Epidermal melanocyte (primary cell): Measurements from ENCODE around the gene CHRNA4.
A peak's percentile ranks its signal among the peaks of the same experiment; 100 is the strongest.
"Not testable (repeated sequence)": the region's sequence is repeated elsewhere in the genome, so short reads cannot be mapped to it uniquely, and the experiment has no call there.

Experiments
- DNase-seq: peaks from one replicate; pipeline ENCODE4 v3.0.0; 2011; ENCODE audit warnings: low spot score; ENCODE audit not compliant: insufficient read length

The CHRNA4 gene

GRCh38 chr20:63350196-63350595, 11.0 kb downstream of the CHRNA4 start:
- DNase-seq, result no peak

DNA sequence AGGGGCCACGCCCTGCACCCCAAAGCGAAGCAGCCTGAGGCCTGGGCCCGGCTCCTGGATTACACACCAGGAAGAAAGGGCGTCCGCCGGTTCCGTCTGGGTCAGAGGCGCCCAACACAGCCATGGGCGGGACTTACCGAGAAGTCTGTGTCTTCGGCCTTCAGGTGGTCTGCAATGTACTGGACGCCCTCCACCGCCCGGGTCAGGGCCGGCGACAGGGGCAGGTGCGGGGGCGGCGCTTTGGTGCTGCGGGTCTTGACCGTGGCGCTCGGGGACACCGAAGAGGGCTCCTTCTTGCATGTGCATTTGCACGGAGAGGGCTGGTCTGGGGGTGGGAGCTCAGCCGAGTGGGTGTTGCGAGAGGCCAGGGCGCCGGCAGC, 11.6 kb downstream of the CHRNA4 start:
- DNase-seq, result no peak

DNA sequence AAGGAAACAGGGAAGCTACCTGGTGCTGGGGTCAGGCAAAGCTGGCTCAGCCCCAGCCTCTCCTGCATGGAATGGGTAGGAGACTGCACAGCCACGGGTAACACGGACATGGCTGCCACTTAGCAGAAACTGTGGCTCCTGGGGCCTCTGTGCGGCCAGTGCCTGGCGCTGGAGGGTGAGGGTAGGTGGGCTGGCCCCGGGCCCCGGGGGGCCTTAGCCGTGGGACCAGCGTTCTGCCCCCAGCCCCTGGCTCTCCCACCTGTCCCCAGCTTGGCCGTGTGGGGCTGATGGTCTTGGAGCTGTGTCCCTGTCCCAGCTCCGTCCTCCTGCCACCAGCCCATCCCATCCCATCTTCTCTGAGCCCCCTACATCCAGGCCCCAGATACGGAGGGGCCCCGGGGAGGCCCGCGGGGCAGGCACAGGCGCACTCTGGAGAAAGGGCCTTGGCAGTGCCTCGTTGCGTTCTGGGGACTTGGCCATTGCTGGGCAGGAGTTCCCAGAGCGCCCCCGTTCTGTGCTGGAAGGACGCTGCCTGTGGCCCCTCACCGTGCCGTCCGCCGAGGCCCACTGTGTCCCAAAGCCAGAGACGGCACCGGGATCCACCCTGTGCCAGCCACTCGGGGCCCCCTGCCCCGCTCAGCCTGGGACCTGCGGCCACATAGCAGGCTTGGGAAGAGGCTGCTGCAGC, 12.2 kb downstream of the CHRNA4 start:
- no peak for DNase-seq

DNA sequence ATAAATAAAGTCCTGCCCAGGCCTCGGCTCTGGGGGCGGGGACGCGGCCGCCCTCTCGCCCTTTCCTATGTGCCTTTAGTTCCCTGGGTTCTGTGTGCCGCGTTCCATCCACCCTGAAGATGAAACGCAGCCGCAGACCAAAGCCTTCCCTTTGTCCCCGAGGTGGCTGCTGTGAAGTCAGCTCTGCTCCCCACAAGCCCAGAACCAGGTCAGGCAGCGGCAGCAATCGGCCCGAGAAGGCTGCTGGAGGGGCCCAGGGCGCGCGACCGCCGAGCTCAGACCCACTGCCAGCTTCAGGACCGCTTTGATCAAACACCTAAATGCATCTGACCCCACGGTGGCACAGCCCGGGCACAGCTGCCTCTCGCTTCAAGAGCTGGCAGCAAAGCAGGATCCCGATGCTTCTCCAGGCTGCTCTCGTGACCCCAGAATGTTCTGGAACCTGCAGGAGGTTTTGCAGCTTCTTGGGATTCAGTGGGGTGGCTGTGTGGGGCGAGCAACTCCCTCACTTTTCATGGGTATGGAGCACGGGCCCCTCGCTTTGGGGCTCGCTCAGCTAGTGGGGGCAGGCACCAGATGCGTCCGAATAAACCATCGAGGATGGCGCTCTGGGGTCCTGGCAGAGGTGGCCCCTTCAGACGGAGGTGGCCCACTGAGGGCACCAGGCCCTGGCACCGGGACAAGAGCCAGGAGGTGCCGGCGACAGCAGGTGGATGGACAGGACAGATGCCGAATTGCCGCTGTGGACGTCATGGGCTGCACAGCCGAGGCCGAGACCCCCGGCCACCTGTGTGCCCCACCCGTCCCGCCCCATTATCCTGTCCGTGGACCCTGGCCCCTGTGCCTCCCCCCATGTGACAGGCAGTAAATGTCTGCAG, 13.0 kb downstream of the CHRNA4 start:
- DNase-seq, result no peak

GRCh38 chr20:63347081-63347741, 13.9 kb downstream of the CHRNA4 start:
- no peak for DNase-seq

DNA sequence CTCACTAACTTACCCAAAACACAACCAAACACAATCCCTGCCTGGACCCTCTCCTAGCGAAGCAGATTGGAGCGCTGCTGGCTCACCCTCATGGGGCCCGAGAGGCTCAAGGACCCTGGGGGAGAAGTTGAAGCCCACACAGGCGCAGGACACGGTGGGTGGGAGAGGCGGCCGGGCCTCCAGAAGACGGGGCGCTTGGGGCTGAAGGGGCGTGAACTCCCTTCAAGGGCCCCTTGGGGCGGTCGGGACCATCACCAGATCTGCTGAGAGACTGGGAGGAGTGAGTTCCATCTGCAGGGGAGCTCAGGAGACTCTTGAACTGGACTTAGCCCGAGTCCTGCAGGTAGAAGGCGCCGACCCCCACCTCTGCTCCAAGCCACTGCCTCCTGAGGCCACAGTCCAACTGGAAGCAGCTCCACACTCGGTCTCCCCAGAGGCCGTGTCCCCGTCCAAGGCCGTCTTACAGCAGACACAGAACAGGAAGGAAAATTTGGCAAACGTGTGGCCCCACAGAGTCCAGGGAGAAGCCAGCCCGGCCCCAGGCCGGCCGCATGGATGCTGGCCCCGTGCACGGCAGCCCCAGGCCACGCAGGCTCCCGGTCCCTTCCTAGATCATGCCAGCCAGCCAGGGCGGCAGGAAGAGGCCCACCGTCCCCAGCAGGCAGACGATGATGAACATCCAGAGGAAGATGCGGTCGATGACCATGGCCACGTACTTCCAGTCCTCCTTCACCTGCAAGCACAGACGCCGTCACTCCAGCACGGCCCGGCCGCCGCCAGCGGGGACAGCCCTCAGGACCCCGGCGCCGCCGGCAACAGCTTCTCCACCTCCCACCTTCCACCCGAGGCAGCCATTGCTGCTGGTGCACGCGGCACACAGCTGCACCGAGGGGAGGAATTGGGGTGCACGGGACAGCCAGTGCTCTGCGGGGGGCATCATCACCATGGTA, 14.7 kb downstream of the CHRNA4 start:
- DNase-seq, result no peak

DNA sequence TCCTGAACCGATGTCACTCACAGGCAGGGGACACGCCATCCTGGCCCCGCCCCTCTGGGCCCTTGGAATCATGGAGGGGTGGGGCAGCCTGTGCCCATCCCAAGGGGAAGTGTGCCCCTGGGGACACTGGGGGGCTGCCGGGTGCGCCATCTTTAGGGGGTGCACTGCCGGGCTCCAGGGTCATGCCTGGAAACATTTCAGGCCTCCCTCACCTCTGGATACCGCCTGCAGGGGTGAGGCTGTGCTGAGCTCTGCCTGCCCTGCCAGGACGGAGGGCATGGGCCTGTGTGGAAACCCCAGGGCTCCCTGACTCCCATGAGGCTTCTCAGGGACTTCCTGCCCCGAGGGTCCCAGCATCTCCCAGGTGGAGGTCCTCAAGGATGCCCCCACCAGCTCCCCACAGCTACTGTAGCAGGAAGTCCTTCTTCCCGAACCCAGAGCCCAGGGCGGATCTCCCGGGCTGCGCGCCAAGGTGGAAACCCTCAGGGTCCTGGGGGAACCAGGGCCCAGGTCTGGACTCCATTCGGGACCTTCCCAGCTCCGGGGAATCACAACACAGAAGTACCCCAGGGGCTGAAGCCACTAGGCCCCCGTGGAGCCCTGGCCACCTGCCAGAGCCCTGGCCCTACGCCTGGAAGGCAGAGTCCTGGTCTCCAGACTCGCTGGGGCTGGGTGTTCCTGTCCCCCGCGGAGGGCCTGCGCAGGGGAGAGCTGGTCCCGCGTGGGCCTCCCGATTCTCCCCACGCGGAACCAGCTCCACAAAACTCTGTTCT, 15.6 kb downstream of the CHRNA4 start:
- no peak for DNase-seq

GRCh38 chr20:63344616-63345327, 16.4 kb downstream of the CHRNA4 start:
- peak; percentile 59 for DNase-seq

GRCh38 chr20:63343460-63344445, 17.4 kb downstream of the CHRNA4 start:
- no peak for DNase-seq

DNA sequence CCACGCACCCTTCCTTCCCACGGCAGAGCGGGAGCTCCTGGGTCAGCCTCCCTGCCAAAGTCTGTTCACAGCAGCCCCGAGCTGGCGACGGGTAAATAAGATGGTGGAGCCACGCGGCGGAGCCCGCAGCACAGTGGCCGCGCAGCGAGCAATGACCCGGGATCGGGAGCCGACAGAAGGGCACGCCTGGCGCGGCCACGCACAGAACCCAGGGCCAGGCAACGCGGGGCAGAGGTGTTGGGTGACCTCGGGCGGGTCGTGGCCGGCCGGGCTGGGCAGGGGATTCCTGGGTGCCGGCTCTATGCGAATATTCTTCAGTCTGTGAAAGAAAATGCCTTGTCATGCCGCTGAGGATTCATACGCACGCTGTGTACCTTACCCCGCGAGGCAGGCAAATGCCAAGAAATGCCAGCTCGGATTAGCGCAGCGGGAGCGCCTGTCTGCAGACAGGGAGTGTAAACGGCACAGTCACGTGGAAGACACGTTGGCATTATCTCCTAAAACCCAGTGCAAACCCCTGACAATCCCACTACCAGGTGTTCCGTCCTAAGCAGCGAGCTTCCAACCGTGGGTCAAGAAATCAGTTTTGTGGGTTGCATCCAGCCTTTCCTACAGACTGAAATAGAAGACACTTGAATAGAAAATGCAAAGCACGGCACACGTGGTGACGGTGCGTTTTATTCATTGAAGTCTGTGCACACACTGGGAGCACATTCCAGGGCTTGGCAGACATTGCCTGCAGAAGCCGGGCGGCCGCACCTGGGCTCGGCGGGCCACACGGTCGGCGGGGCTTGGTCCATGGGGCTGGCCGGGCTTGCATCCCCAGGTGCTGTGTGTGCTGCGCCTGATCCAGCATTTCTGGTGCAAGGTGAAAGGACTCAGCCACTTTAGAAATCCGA, 18.3 kb downstream of the CHRNA4 start:
- DNase-seq, result no peak

- not testable (repeated sequence) for DNase-seq
Observed at GRCh38 chr20:63340158-63340688, 20.9 kb downstream of the CHRNA4 start.

DNA sequence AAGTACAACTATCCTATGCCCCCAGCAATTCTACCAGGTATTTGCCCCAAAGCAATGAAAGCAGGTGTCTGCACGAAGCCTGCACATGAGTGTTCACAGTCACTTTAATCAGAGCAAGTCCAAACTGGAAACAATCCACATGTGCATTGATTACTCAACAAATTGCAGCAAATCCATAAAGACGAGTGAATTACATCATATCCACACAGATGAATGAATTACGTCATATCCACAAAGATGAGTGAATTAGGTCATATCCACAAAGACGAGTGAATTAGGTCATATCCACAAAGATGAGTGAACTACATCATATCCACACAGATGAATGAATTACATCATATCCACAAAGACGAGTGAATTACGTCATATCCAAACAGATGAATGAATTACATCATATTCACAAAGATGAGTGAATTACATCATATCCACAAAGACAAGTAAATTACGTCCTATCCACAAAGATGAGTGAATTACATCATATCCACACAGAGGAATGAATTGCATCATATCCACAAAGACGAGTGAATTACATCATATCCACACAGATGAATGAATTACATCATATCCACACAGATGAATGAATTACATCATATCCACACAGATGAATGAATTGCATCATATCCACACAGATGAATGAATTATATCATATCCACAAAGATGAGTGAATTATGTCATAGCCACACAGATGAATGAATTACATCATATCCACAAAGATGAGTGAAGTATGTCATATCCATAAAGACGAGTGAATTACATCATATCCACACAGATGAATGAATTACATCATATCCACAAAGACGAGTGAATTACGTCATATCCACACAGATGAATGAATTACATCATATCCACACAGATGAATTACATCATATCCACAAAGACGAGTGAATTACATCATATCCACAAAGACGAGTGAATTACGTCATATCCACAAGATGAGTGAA, 21.7 kb downstream of the CHRNA4 start:
- DNase-seq, result not testable (repeated sequence)

DNA sequence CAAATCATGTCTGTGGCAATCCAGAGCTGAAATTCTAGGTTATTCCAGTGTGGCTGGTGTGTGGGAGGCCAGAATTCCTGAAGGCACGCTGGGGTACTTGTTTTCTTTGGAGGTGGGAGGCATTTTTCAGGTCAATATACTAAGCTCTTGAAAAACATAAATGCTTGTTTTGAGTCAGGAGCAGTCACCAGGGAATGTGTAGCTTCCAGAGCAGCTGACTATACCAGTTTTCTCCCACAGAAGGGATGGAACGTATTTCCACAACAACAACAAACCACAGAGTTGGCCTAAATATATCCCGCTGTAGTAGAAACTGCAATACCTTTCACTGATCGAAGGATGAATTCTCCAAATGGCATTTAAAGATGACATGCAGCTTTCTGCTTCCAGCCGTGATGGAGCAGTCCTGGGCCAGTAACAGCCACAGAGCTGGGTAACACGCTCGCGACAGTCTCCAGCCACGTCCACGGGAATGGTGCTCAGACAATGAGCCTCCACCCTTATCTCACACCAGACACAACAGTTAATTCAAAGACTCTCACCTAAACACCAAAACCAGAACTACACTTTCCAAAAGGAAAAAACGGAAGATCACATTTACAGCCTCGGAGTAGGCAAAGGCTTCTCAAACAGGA, 23.2 kb downstream of the CHRNA4 start:
- DNase-seq, result no peak

GRCh38 chr20:63336232-63336752, 24.9 kb downstream of the CHRNA4 start:
- DNase-seq, result no peak

GRCh38 chr20:63335711-63336110, 25.4 kb downstream of the CHRNA4 start:
- no peak for DNase-seq
